HEK293 (cell line): Measurements from ENCODE around the gene EPOP.

Experiments
- ATF2 ChIP-seq: fragments of 450-650 bp; formaldehyde crosslinking; IDR thresholded peaks from 2 replicates; pipeline ENCODE4 v1.5.1; 2016; ENCODE audit warnings: missing biosample characterization, missing genetic modification characterization, low read depth
- ELK4 ChIP-seq: IDR thresholded peaks from 2 replicates; pipeline ENCODE4 v1.6.1; 2011; ENCODE audit warnings: mild to moderate bottlenecking, low read depth, low read length, borderline replicate concordance
- GLI2 ChIP-seq: fragments of 450-650 bp; formaldehyde crosslinking; IDR thresholded peaks from 2 replicates; pipeline ENCODE4; 2017; ENCODE audit warnings: missing biosample characterization, missing genetic modification characterization, low read depth, borderline replicate concordance
- GLIS1 ChIP-seq: fragments of 450-650 bp; formaldehyde crosslinking; IDR thresholded peaks from 2 replicates; pipeline ENCODE4 v1.5.1; 2016; ENCODE audit warnings: missing biosample characterization, missing genetic modification characterization
- KLF9 ChIP-seq: fragments of 450-650 bp; formaldehyde crosslinking; IDR thresholded peaks from 2 replicates; pipeline ENCODE4 v1.5.1; 2016; ENCODE audit warnings: missing biosample characterization, missing genetic modification characterization, low read depth
- MZF1 ChIP-seq: fragments of 450-650 bp; formaldehyde crosslinking; IDR thresholded peaks from 2 replicates; pipeline ENCODE4 v1.5.1; 2017; ENCODE audit warnings: missing biosample characterization, missing genetic modification characterization, borderline replicate concordance
- PRDM2 ChIP-seq: fragments of 450-650 bp; formaldehyde crosslinking; IDR thresholded peaks from 2 replicates; pipeline ENCODE4 v1.5.1; 2016; ENCODE audit warnings: missing biosample characterization, missing genetic modification characterization, borderline replicate concordance
- SCRT2 ChIP-seq: fragments of 450-650 bp; formaldehyde crosslinking; IDR thresholded peaks from 2 replicates; pipeline ENCODE4 v1.5.1; 2016; ENCODE audit warnings: missing biosample characterization, missing genetic modification characterization
- YY1 ChIP-seq: fragments of 450-650 bp; formaldehyde crosslinking; IDR thresholded peaks from 2 replicates; pipeline ENCODE4 v1.5.1; 2018; ENCODE audit warnings: missing biosample characterization, missing genetic modification characterization
- ZBTB20 ChIP-seq: fragments of 450-650 bp; formaldehyde crosslinking; IDR thresholded peaks from 2 replicates; pipeline ENCODE4 v1.5.1; 2016; ENCODE audit warnings: missing biosample characterization, missing genetic modification characterization
- ZBTB48 ChIP-seq: fragments of 450-650 bp; formaldehyde crosslinking; IDR thresholded peaks from 2 replicates; pipeline ENCODE4 v1.5.1; 2016; ENCODE audit warnings: missing biosample characterization, missing genetic modification characterization
- ZFP69B ChIP-seq: fragments of 450-650 bp; formaldehyde crosslinking; IDR thresholded peaks from 2 replicates; pipeline ENCODE4 v1.5.1; 2016; ENCODE audit warnings: missing biosample characterization, missing genetic modification characterization
- ZNF133 ChIP-seq: fragments of 450-650 bp; formaldehyde crosslinking; IDR thresholded peaks from 2 replicates; pipeline ENCODE4 v1.5.1; 2016; ENCODE audit warnings: missing biosample characterization, missing genetic modification characterization
- ZNF16 ChIP-seq: fragments of 450-650 bp; formaldehyde crosslinking; IDR thresholded peaks from 2 replicates; pipeline ENCODE4 v1.5.1; 2016; ENCODE audit warnings: low read depth, missing biosample characterization, missing genetic modification characterization
- ZNF274 ChIP-seq, 2 experiments: fragments of 200-500 bp in 1 of 2; fragments of 450-650 bp in 1 of 2; sonication (Bioruptor generic) in 1 of 2; formaldehyde crosslinking in 1 of 2; IDR thresholded peaks; 2 replicates each; pipeline versions ENCODE4 v1.5.1 to v1.6.1; 2014 to 2016; ENCODE audit warnings: borderline replicate concordance in 1 of 2, inconsistent platforms in 1 of 2, low read length in 1 of 2, missing biosample characterization in 1 of 2, missing genetic modification characterization in 1 of 2
- ZNF292 ChIP-seq: fragments of 450-650 bp; formaldehyde crosslinking; IDR thresholded peaks from 2 replicates; pipeline ENCODE4 v1.5.1; 2016; ENCODE audit warnings: low read depth, missing biosample characterization, missing genetic modification characterization, borderline replicate concordance
- ZNF311 ChIP-seq: fragments of 450-650 bp; formaldehyde crosslinking; IDR thresholded peaks from 2 replicates; pipeline ENCODE4 v1.5.1; 2017; ENCODE audit warnings: missing biosample characterization, missing genetic modification characterization, borderline replicate concordance
- ZNF324 ChIP-seq: fragments of 450-650 bp; formaldehyde crosslinking; IDR thresholded peaks from 2 replicates; pipeline ENCODE4 v1.5.1; 2016; ENCODE audit warnings: missing biosample characterization, missing genetic modification characterization
- ZNF623 ChIP-seq: fragments of 450-650 bp; formaldehyde crosslinking; IDR thresholded peaks from 2 replicates; pipeline ENCODE4 v1.5.1; 2016; ENCODE audit warnings: missing biosample characterization, missing genetic modification characterization
- ZNF624 ChIP-seq: fragments of 450-650 bp; formaldehyde crosslinking; IDR thresholded peaks from 2 replicates; pipeline ENCODE4 v1.5.1; 2017; ENCODE audit warnings: missing biosample characterization, missing genetic modification characterization
- ZNF747 ChIP-seq: fragments of 450-650 bp; formaldehyde crosslinking; IDR thresholded peaks from 2 replicates; pipeline ENCODE4 v1.5.1; 2016; ENCODE audit warnings: missing biosample characterization, missing genetic modification characterization
- ZNF785 ChIP-seq: fragments of 450-650 bp; formaldehyde crosslinking; IDR thresholded peaks from 2 replicates; pipeline ENCODE4 v1.5.1; 2016; ENCODE audit warnings: missing biosample characterization, missing genetic modification characterization
- ZNF792 ChIP-seq: fragments of 450-650 bp; formaldehyde crosslinking; IDR thresholded peaks from 2 replicates; pipeline ENCODE4 v1.5.1; 2016; ENCODE audit warnings: missing biosample characterization, missing genetic modification characterization
- TF ChIP-seq, protein P1 (sequence below): fragments of 450-650 bp; formaldehyde crosslinking; IDR thresholded peaks from 2 replicates; pipeline ENCODE4 v1.5.1; 2017; ENCODE audit warnings: missing biosample characterization, missing genetic modification characterization
- TF ChIP-seq, protein P2 (sequence below): fragments of 450-650 bp; formaldehyde crosslinking; optimal IDR thresholded peaks from 2 replicates; pipeline ENCODE3; 2016; ENCODE audit warnings: missing biosample characterization, mild to moderate bottlenecking, missing genetic modification characterization
- TF ChIP-seq, protein P3 (sequence below): fragments of 450-650 bp; formaldehyde crosslinking; IDR thresholded peaks from 2 replicates; pipeline ENCODE4 v1.5.1; 2017; ENCODE audit warnings: missing biosample characterization, mild to moderate bottlenecking, missing genetic modification characterization, moderate library complexity

Gene EPOP

GRCh38 chr17:38663125-38663751 lies 11.5 kb downstream of the EPOP start (continued):
- TF ChIP-seq ZNF792 (tag by site-specific recombination) (no peak), ZBTB20 (0 out of 2 replicates have a peak, but pooled peaks have one; percentile 24), ELK4 (no peak), ZFP69B (tag by site-specific recombination) (no peak), KLF9 (peak; percentile 33; the same call in 1 of the 2 replicates), ZNF785 (tag by site-specific recombination) (no peak), MZF1 (tag by site-specific recombination) (no peak), ATF2 (tag by site-specific recombination) (no peak), ZNF311 (tag by site-specific recombination) (no peak), ZNF274 (IDR thresholded peaks at IDR 0.05; ENCODE audit: low read length) (no peak), ZNF274 (tag by site-specific recombination; IDR thresholded peaks at IDR 0.05; ENCODE audit: borderline replicate concordance) (no peak), PRDM2 (tag by site-specific recombination) (no peak), YY1 (no peak), GLI2 (tag by site-specific recombination) (no peak), ZNF16 (tag by site-specific recombination) (no peak), GLIS1 (tag by site-specific recombination) (peak; percentile 78), ZNF623 (tag by site-specific recombination) (no peak), SCRT2 (tag by site-specific recombination) (no peak), ZNF624 (tag by site-specific recombination) (no peak), ZBTB48 (tag by site-specific recombination) (peak; percentile 86), ZNF292 (no peak), ZNF133 (tag by site-specific recombination) (no peak), ZNF324 (tag by site-specific recombination) (0 out of 2 replicates have a peak, but pooled peaks have one; percentile 40), ZNF747 (tag by site-specific recombination) (no peak)
- TF ChIP-seq, protein P1, sequence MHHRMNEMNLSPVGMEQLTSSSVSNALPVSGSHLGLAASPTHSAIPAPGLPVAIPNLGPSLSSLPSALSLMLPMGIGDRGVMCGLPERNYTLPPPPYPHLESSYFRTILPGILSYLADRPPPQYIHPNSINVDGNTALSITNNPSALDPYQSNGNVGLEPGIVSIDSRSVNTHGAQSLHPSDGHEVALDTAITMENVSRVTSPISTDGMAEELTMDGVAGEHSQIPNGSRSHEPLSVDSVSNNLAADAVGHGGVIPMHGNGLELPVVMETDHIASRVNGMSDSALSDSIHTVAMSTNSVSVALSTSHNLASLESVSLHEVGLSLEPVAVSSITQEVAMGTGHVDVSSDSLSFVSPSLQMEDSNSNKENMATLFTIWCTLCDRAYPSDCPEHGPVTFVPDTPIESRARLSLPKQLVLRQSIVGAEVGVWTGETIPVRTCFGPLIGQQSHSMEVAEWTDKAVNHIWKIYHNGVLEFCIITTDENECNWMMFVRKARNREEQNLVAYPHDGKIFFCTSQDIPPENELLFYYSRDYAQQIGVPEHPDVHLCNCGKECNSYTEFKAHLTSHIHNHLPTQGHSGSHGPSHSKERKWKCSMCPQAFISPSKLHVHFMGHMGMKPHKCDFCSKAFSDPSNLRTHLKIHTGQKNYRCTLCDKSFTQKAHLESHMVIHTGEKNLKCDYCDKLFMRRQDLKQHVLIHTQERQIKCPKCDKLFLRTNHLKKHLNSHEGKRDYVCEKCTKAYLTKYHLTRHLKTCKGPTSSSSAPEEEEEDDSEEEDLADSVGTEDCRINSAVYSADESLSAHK (tag by site-specific recombination): no peak
- TF ChIP-seq, protein P2, sequence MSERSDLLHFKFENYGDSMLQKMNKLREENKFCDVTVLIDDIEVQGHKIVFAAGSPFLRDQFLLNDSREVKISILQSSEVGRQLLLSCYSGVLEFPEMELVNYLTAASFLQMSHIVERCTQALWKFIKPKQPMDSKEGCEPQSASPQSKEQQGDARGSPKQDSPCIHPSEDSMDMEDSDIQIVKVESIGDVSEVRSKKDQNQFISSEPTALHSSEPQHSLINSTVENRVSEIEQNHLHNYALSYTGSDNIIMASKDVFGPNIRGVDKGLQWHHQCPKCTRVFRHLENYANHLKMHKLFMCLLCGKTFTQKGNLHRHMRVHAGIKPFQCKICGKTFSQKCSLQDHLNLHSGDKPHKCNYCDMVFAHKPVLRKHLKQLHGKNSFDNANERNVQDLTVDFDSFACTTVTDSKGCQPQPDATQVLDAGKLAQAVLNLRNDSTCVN: no peak
- TF ChIP-seq, protein P3, sequence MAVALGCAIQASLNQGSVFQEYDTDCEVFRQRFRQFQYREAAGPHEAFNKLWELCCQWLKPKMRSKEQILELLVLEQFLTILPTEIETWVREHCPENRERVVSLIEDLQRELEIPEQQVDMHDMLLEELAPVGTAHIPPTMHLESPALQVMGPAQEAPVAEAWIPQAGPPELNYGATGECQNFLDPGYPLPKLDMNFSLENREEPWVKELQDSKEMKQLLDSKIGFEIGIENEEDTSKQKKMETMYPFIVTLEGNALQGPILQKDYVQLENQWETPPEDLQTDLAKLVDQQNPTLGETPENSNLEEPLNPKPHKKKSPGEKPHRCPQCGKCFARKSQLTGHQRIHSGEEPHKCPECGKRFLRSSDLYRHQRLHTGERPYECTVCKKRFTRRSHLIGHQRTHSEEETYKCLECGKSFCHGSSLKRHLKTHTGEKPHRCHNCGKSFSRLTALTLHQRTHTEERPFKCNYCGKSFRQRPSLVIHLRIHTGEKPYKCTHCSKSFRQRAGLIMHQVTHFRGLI: no peak
